Measurements from ENCODE around the gene CCNF. TPM values are rescaled to one million over a fixed set of nuclear protein-coding genes. Genes with fewer than 3 reads are reported as not detected.
"Not testable (repeated sequence)": the region's sequence is repeated elsewhere in the genome, so short reads cannot be mapped to it uniquely, and the experiment has no call there.

Gene CCNF
- total RNA-seq, 1 donor from 2014 or later, result 41.6 TPM

GRCh38 chr16:2476741-2477140, 47.5 kb downstream of the CCNF start:
- Mint-ChIP-seq H3K36me3 (no peaks in the 10 kb centered on the region), H3K4me1 (peaks cover 18% of the 10 kb centered on the region), H3K27ac (no peak overlapping the region), H3K4me3 (peak overlapping the region; percentile 80), H3K9me3 (no peaks in the 10 kb centered on the region), H3K27me3 (ENCODE audit: insufficient read depth, low read depth) (no peaks in the 10 kb centered on the region)
- Histone ChIP-seq H3K36me3 (no peaks in the 10 kb centered on the region), H3K4me2 (no peak overlapping the region), H3K79me2 (ENCODE audit: low read depth) (peaks cover 10% of the 10 kb centered on the region), H3K27me3 (peaks cover 48% of the 10 kb centered on the region), H3K9me3 (ENCODE audit: low read depth) (no peaks in the 10 kb centered on the region), H3K27ac (no peak overlapping the region), H3F3A (ENCODE audit: low read depth) (peaks cover 25% of the 10 kb centered on the region), H3K4me1 (peaks cover 10% of the 10 kb centered on the region), H4K20me1 (ENCODE audit: low read depth) (peaks cover 58% of the 10 kb centered on the region), H2AFZ (replicated peaks) (no peak overlapping the region), H3K4me3 (no peak overlapping the region), H3K9ac (no peak overlapping the region)
- no peak for DNase-seq (ENCODE audit: low spot score)
- TF ChIP-seq EZH2phosphoT487 (IDR thresholded peaks at IDR 0.05) (no peak), EZH2 (IDR thresholded peaks at IDR 0.05) (no peak), CTCF (IDR thresholded peaks at IDR 0.05) (no peak)

GRCh38 chr16:2477327-2477726, 48.1 kb downstream of the CCNF start:
- Histone ChIP-seq H3F3A (ENCODE audit: low read depth) (peaks cover 19% of the 10 kb centered on the region), H3K4me1 (peaks cover 6% of the 10 kb centered on the region), H3K36me3 (no peaks in the 10 kb centered on the region), H3K9ac (no peak overlapping the region), H2AFZ (replicated peaks) (no peak overlapping the region), H3K4me2 (no peak overlapping the region), H3K9me3 (ENCODE audit: low read depth) (no peaks in the 10 kb centered on the region), H3K27me3 (peaks cover 42% of the 10 kb centered on the region), H4K20me1 (ENCODE audit: low read depth) (peaks cover 54% of the 10 kb centered on the region), H3K27ac (no peak overlapping the region), H3K4me3 (no peak overlapping the region), H3K79me2 (ENCODE audit: low read depth) (peaks cover 10% of the 10 kb centered on the region)
- no peaks in the 10 kb centered on the region for H3K9me3 Mint-ChIP-seq
- H3K27ac Mint-ChIP-seq, result no peak overlapping the region
- H3K27me3 Mint-ChIP-seq (ENCODE audit: insufficient read depth, low read depth), result no peaks in the 10 kb centered on the region
- no peak for DNase-seq (ENCODE audit: low spot score)
- H3K36me3 Mint-ChIP-seq, result no peaks in the 10 kb centered on the region
- no peak overlapping the region for H3K4me3 Mint-ChIP-seq
- no peak for TF ChIP-seq EZH2phosphoT487 (IDR thresholded peaks at IDR 0.05)
- TF ChIP-seq EZH2 (IDR thresholded peaks at IDR 0.05), result no peak
- no peak for TF ChIP-seq CTCF (IDR thresholded peaks at IDR 0.05)
- H3K4me1 Mint-ChIP-seq, result peaks cover 22% of the 10 kb centered on the region

- Histone ChIP-seq H2AFZ (replicated peaks) (no peak overlapping the region), H3K27ac (no peak overlapping the region), H3K27me3 (peaks cover 32% of the 10 kb centered on the region), H3K4me3 (no peak overlapping the region), H3F3A (ENCODE audit: low read depth) (peaks cover 9% of the 10 kb centered on the region), H3K4me2 (no peak overlapping the region), H3K4me1 (peaks cover 6% of the 10 kb centered on the region), H3K9me3 (ENCODE audit: low read depth) (no peaks in the 10 kb centered on the region), H4K20me1 (ENCODE audit: low read depth) (peaks cover 54% of the 10 kb centered on the region), H3K79me2 (ENCODE audit: low read depth) (peaks cover 10% of the 10 kb centered on the region), H3K9ac (no peak overlapping the region), H3K36me3 (no peaks in the 10 kb centered on the region)
- H3K27ac Mint-ChIP-seq, result no peak overlapping the region
- no peak overlapping the region for H3K4me3 Mint-ChIP-seq
- TF ChIP-seq EZH2 (IDR thresholded peaks at IDR 0.05) (no peak), EZH2phosphoT487 (IDR thresholded peaks at IDR 0.05) (no peak), CTCF (IDR thresholded peaks at IDR 0.05) (no peak)
- H3K9me3 Mint-ChIP-seq, result no peaks in the 10 kb centered on the region
- H3K36me3 Mint-ChIP-seq, result no peaks in the 10 kb centered on the region
- H3K4me1 Mint-ChIP-seq, result peaks cover 18% of the 10 kb centered on the region
- no peak for DNase-seq (ENCODE audit: low spot score)
- no peaks in the 10 kb centered on the region for H3K27me3 Mint-ChIP-seq (ENCODE audit: insufficient read depth, low read depth)
These were observed 49.0 kb downstream of the CCNF start for GRCh38 chr16:2478279-2478678.

GRCh38 chr16:2479996-2480395, 50.7 kb downstream of the CCNF start:
- not testable (repeated sequence) for H2AFZ ChIP-seq (replicated peaks); H3K4me3 Mint-ChIP-seq; H3K27ac ChIP-seq; H3K9me3 Mint-ChIP-seq; H3F3A ChIP-seq (ENCODE audit: low read depth); DNase-seq (ENCODE audit: low spot score); H3K9me3 ChIP-seq (ENCODE audit: low read depth); H3K27me3 Mint-ChIP-seq (ENCODE audit: insufficient read depth, low read depth); H3K79me2 ChIP-seq (ENCODE audit: low read depth); H3K4me3 ChIP-seq; H3K4me1 ChIP-seq; H3K4me2 ChIP-seq; H3K27ac Mint-ChIP-seq; H3K36me3 ChIP-seq; H3K36me3 Mint-ChIP-seq; H3K9ac ChIP-seq
- peaks cover 56% of the 10 kb centered on the region for H4K20me1 ChIP-seq (ENCODE audit: low read depth)
- H3K4me1 Mint-ChIP-seq, result peaks cover 27% of the 10 kb centered on the region
- peaks cover 19% of the 10 kb centered on the region for H3K27me3 ChIP-seq
